ENCODE results near the gene CPHXL. TPM values are rescaled to one million over a fixed set of nuclear protein-coding genes. Genes with fewer than 3 reads are reported as not detected.

Gene CPHXL
- total RNA-seq, 1 experiment from 2014 or later, result not detected

- intact Hi-C loops (cut with micrococcal nuclease; ENCODE audit: unreplicated experiment) (no loop called here), in situ Hi-C loops (cut with HindIII; ENCODE audit: low pct_unique_long_range_greater_than_20kb, low sequenced_read_pairs) (no loop called here)
- BruUV-seq (replicated peaks), result no TSS peak
- Histone ChIP-seq H3K4me1 (ENCODE audit: control insufficient read depth, insufficient read depth, low read length) (no peaks in the 10 kb centered on the region), H3K27me3 (ENCODE audit: control insufficient read depth, insufficient read depth, low read length) (no peaks in the 10 kb centered on the region), H3K36me3 (ENCODE audit: control insufficient read depth, insufficient read depth, low read length) (no peaks in the 10 kb centered on the region), H3K27ac (ENCODE audit: low read length) (no peak overlapping the region), H3K9me3 (ENCODE audit: control insufficient read depth, insufficient read depth, low read depth, low read length) (no peaks in the 10 kb centered on the region), H3K4me3 (ENCODE audit: low read depth in 2 of 2, low read length in 2 of 2) (no peak overlapping the region)
- ChIA-PET CTCF (no interaction called here), POLR2A (no interaction called here)
- no peak for DNase-seq (ENCODE audit: low read depth, low spot score)
- TF ChIP-seq TCF7L2 (IDR thresholded peaks at IDR 0.05; ENCODE audit: low read depth, low read length) (no peak), REST (IDR thresholded peaks at IDR 0.05; ENCODE audit: insufficient read depth in 1 of 2, low read depth in 2 of 2, low read length in 1 of 2) (no peak), POLR2AphosphoS5 (IDR thresholded peaks at IDR 0.05; ENCODE audit: low read depth, low read length) (no peak), SIN3A (IDR thresholded peaks at IDR 0.05; ENCODE audit: borderline replicate concordance, insufficient read depth, low read depth, low read length) (no peak), CTCF (IDR thresholded peaks at IDR 0.05) (no peak)
- ATAC-seq, result no peak
These were observed 24.2 kb upstream of the CPHXL start for GRCh38 chr16:75750528-75750927.

- Histone ChIP-seq H3K9me3 (ENCODE audit: control insufficient read depth, insufficient read depth, low read depth, low read length) (peaks cover 8% of the 10 kb centered on the region; the same call in 1 of the 2 replicates), H3K27me3 (ENCODE audit: control insufficient read depth, insufficient read depth, low read length) (no peaks in the 10 kb centered on the region), H3K27ac (ENCODE audit: low read length) (no peak overlapping the region), H3K4me1 (ENCODE audit: control insufficient read depth, insufficient read depth, low read length) (no peaks in the 10 kb centered on the region), H3K4me3 (ENCODE audit: low read depth in 2 of 2, low read length in 2 of 2) (no peak overlapping the region), H3K36me3 (ENCODE audit: control insufficient read depth, insufficient read depth, low read length) (no peaks in the 10 kb centered on the region)
- intact Hi-C loops (cut with micrococcal nuclease; ENCODE audit: unreplicated experiment) (no loop called here), in situ Hi-C loops (cut with HindIII; ENCODE audit: low pct_unique_long_range_greater_than_20kb, low sequenced_read_pairs) (no loop called here)
- TF ChIP-seq CTCF (IDR thresholded peaks at IDR 0.05) (no peak), SIN3A (IDR thresholded peaks at IDR 0.05; ENCODE audit: borderline replicate concordance, insufficient read depth, low read depth, low read length) (no peak), POLR2AphosphoS5 (IDR thresholded peaks at IDR 0.05; ENCODE audit: low read depth, low read length) (no peak), REST (IDR thresholded peaks at IDR 0.05; ENCODE audit: insufficient read depth in 1 of 2, low read depth in 2 of 2, low read length in 1 of 2) (no peak), TCF7L2 (IDR thresholded peaks at IDR 0.05; ENCODE audit: low read depth, low read length) (no peak)
- POLR2A ChIA-PET, result no interaction called here
- no peak for DNase-seq (ENCODE audit: low read depth, low spot score)
- no TSS peak for BruUV-seq (replicated peaks)
- CTCF ChIA-PET, result no interaction called here
- ATAC-seq, result no peak
These were observed 20.1 kb upstream of the CPHXL start for GRCh38 chr16:75746359-75746758.
